Posterior cingulate gyrus (tissue), 11 donors: Measurements from ENCODE around the gene HMG20B.

Experiments used
- DNase-seq, 10 donors: peaks; one replicate each; pipeline versions ENCODE4 v3.0.0 to v3.0.0-alpha.2; 2020 to 2021; ENCODE audit warnings: mixed read lengths in 3 of 10
- intact Hi-C: fragments of 100-400 bp; cut with DNase I; formaldehyde crosslinking; loops from one replicate; pipeline ENCODE4 v1.15.1; 2023

The HMG20B gene

GRCh38 chr19:3614858-3615505 is 42.2 kb downstream of the HMG20B start:
- peak in 1 of 10 donors; percentile 82 for DNase-seq

DNA sequence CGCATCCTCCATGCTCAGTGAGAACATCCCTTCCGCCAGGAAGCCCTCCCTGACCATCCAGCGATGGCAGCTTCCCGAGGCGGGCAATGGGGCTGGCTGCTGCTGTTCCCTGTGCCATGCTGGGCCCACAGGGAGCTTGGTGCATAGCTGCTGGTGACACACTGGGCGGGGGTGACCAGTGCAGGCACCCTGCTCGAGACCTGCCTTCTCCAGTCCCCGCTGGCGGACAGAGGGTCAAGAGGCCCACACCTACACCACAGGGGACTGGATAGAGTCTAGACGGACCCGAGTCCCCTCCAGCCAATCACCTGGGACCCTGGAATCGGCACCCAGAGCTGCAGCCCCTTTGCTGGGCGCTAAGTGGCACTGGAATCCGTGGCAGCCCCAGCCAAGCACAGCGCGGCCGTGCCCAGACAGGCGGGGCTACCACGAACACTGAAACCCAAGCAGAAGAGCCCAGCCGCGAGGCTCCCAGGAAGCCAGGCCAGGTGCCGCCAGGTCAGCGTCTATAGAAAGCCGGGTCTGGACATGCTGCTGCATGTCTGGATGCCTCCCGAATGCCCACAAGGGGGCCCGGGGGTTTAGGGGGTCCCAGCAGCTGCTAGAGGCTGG is 42.9 kb downstream of the HMG20B start:
- no peak for DNase-seq
- intact Hi-C loops = no loop called here

More at GRCh38 chr19:3614858-3615505, 42.2 kb downstream of the HMG20B start:
- intact Hi-C loops = no loop called here

DNA sequence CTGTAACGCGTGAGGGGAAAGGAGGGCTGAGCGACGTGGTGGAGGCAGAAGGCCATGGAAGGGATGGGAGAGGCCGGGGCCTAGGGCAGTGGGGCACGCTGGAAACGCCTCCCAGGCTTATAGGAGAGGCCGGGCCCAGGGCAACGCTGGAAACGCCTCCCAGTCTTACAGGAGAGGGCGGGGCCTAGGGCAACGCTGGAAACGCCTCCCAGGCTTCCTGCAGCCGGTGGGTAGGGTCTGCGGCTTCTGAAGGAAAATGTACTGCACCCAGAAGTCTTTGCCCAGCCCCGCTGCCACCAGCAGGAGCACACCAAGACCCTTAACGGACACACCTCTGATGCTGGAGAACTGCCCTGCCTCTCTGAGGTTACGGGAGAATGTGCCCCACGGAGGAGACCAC is 44.7 kb downstream of the HMG20B start:
- intact Hi-C loops = no loop called here
- no peak for DNase-seq

GRCh38 chr19:3618144-3618810 is 45.5 kb downstream of the HMG20B start:
- intact Hi-C loops = loop anchor here (1.0 kb wide), 1 partner anchor 73 kb away; no protein-coding TSS in a partner anchor
- DNase-seq = peak in 7 of 10 donors; percentile 48 to 94 (median 69)

DNA sequence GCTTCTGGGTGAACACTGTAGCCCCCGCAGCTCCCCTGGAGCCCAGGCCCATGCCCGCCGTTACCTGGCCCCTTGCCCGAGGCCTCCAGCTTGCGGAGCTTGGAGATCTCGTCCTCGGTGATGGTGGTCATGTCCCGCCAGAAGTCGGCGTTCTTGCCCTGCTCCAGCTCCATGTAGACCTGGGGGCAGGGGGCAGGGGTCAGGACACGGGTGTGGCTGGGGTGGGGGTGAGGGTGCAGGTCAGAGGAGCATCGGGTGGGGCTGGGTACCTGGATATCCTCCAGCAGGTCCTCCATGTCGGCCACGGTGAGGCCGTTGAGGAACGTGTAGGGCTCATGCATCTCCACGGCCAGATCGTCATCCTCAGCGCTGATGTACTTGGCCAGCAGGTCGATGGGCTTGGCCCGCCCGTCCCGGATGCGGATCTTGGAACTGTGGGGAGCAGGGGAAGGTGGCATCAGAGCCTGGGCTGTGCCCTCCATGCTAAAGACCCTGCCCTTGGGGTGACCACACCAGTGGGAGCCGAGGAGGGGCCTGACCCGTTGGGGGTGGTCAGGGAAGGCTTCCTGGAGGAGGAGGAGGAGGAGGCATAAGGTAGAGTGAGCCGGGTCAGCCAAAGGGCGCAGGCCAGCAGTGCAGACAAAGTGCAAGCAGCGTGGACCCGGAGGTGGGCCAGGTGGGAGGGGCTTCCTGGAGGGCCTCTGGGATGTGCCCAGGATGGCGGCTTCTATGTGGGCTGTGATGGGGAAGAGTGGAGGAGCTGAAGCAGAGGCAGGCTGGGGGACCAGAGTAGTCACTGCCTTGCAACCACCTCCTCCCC is 46.3 kb downstream of the HMG20B start:
- no peak for DNase-seq
- intact Hi-C loops = loop anchor here (1.0 kb wide), 1 partner anchor 74 kb away; no protein-coding TSS in a partner anchor

DNA sequence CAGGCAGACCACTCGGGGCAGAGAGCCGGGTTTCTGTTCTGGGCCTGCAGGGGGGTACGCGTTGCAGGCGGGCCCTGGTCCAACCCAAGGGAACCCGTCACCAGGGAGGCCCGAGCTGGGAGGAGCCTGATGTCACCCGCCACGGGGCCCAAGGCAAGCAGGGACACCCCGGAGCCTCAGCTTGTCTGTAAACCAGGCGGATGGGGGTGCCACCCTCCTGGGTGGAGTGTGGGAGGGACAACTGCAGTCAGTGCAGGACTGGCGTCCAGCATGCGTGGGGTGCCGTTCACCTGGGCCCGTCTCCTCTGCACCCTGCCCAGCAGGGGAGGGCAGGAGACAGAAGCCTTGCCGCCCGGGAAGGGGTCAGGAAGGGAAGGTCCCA is 46.9 kb downstream of the HMG20B start:
- DNase-seq = no peak
- intact Hi-C loops = no loop called here

DNA sequence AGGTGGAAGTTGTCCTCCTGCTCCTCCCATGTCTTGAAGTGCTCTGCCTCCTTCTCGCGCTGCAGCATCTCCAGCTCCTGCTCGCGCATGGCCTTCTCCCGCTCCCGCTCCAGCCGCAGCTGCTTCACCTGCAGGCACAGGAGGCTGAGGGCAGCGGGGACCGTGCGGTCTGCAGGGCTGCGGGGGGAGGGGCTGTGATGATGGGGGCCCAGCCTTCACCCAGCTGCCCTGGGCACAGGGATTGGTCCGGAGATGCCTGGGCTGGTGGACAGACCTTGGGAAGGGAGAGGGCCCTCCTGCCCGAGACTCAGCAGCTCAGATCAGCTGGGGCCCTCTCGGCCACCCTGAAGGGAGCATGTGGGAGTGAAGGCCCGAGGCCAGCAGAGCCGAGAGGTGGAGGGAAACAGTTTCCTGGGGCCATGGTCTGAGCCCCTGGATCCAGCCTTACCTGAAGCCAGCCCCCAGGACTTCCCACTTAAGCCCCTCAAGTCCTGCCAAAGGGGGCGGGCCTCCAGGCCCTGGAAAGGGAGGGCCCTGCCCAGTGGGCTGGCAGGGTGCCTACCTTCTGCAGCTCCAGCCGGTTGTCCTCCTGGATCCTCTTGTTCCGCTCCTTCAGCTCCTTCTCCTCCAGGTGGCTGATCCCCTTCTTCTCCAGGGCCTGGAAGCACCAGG is 47.5 kb downstream of the HMG20B start:
- no peak for DNase-seq
- intact Hi-C loops = no loop called here

DNA sequence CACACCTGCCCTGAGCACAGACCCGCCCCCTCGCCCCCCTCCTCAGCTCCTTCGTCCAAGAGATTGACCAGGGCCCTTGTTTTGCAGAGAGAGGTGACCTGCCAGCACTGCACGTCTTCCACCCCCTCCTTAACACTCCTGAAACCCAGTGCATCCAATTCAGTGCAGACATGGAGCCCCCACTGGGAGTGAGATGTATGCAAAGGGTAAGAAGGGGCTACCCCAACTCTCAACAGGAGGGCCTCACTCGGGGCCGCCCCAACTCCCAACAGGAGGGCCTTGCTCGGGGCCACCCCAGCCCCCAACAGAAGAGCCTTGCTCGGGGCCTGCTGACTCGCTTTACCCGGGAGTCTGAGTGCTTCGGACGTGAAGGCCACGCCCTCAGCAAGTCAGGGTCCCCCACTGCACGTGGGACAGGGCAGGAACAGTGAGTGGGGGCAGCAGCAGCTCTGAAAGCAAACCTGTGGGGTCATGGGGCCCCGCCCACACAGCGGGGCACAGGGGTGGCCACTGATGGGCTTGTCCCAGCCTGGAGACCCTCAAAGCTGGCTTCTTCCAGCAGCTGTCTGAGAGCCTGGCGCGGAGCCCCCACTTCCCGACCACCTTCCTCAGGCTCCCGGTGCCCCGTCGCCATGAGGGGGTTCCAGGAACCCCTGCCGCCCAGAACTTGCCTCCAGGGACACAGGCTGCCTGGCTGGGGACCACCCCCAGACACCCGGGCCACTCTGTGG is 48.2 kb downstream of the HMG20B start:
- no peak for DNase-seq
- intact Hi-C loops = no loop called here

DNA sequence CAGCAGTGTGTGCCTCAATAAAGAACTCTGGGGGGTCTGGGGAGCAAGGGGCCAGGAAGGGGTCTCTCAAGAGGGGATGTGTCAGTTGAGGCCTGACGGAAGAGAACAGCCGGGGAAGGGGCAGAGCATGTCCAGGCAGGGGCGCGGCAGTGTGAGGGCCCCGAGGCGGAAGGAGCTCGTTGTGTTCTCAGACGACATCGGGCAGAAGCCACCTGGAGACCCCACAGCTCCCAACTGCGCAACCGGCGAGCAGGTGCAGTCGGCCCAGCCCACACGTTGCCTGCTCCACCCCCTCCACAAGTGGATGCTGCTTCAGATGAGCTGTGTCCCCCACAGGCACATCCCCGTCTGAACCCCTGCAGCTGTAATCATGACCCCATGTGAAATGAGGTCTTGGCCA is 48.9 kb downstream of the HMG20B start:
- intact Hi-C loops = no loop called here
- DNase-seq = no peak

DNA sequence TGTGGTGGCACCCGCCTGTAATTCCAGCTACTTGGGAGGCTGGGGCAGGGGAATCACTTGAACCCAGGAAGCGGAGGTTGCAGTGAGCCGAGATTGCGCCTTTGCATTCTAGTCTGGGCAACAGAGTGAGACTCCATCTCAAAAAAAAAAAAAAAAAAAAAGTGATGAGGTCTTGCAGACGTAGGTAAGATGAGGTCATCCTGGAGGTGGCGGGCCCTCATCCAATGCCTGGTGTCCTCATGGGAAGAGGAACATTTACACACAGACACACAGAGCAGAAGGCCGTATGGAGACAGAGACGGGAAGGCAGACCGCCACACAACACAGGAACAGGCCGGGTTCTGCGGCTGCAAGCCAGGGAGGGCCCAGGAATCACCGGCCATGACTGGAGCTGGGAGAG is 49.5 kb downstream of the HMG20B start:
- intact Hi-C loops = no loop called here
- no peak for DNase-seq

- intact Hi-C loops = no loop called here
- no peak for DNase-seq
These were observed 51.0 kb downstream of the HMG20B start for GRCh38 chr19:3623716-3624115.

GRCh38 chr19:3625996-3626472 is 53.3 kb downstream of the HMG20B start:
- intact Hi-C loops = no loop called here

GRCh38 chr19:3626473-3627350 is 54.0 kb downstream of the HMG20B start, which contains the start of gene CACTIN:
Gene CACTIN, minus strand, starts transcription at chr19:3626790. Its CDS starts 28 bp downstream, at chr19:3626762.
- intact Hi-C loops = no loop called here
- peak; percentile 97 to 100 (median 99) for DNase-seq

More at GRCh38 chr19:3625996-3626472, 53.3 kb downstream of the HMG20B start:
- DNase-seq = no peak

GRCh38 chr19:3627351-3627723 is 54.6 kb downstream of the HMG20B start:
- intact Hi-C loops = no loop called here
- DNase-seq = no peak
